Measurements from ENCODE around the gene NPR2. TPM values are rescaled to one million over a fixed set of nuclear protein-coding genes. Genes with fewer than 3 reads are reported as not detected.
A peak's percentile ranks its signal among the peaks of the same experiment; 100 is the strongest.

Gene NPR2
- total RNA-seq, 1 experiment from 2014 or later: 10.1 TPM

GRCh38 chr9:35814841-35815543, 23.6 kb downstream of the NPR2 start, which contains the start of gene HINT2 (continued):
- TF ChIP-seq, protein P1, sequence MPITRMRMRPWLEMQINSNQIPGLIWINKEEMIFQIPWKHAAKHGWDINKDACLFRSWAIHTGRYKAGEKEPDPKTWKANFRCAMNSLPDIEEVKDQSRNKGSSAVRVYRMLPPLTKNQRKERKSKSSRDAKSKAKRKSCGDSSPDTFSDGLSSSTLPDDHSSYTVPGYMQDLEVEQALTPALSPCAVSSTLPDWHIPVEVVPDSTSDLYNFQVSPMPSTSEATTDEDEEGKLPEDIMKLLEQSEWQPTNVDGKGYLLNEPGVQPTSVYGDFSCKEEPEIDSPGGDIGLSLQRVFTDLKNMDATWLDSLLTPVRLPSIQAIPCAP (CRISPR knock-in tag; IDR thresholded peaks at IDR 0.05): peak; percentile 49; the same call in 1 of the 2 replicates
- TF ChIP-seq FOXJ3 (CRISPR knock-in tag; IDR thresholded peaks at IDR 0.05; ENCODE audit: borderline replicate concordance) (no peak), AR (CRISPR knock-in tag; IDR thresholded peaks at IDR 0.05) (no peak), ERG (CRISPR knock-in tag; IDR thresholded peaks at IDR 0.05) (no peak), KAT7 (CRISPR knock-in tag; IDR thresholded peaks at IDR 0.05; ENCODE audit: borderline replicate concordance) (no peak), MAX (CRISPR knock-in tag; IDR thresholded peaks at IDR 0.05) (peak; percentile 38; the same call in 1 of the 2 replicates), USF2 (CRISPR knock-in tag; IDR thresholded peaks at IDR 0.05) (0 out of 2 replicates have a peak, but pooled peaks have one; percentile 38), FOXK1 (CRISPR knock-in tag; IDR thresholded peaks at IDR 0.05) (0 out of 2 replicates have a peak, but pooled peaks have one; percentile 6), TCF7 (CRISPR knock-in tag; IDR thresholded peaks at IDR 0.05; ENCODE audit: low read depth) (no peak), JAZF1 (CRISPR knock-in tag; IDR thresholded peaks at IDR 0.05) (no peak), NR1H2 (CRISPR knock-in tag; IDR thresholded peaks at IDR 0.05) (no peak), OVOL2 (CRISPR knock-in tag; IDR thresholded peaks at IDR 0.05; ENCODE audit: borderline replicate concordance) (no peak), ETV6 (CRISPR knock-in tag; IDR thresholded peaks at IDR 0.05) (peak; percentile 63; the same call in 1 of the 2 replicates), ZNF121 (CRISPR knock-in tag; IDR thresholded peaks at IDR 0.05) (no peak), E2F1 (CRISPR knock-in tag; IDR thresholded peaks at IDR 0.05) (no peak), ESRRA (CRISPR knock-in tag; IDR thresholded peaks at IDR 0.05; ENCODE audit: borderline replicate concordance) (peak; percentile 68; the same call in 1 of the 2 replicates), NFATC4 (CRISPR knock-in tag; IDR thresholded peaks at IDR 0.05) (no peak), NR3C1 (CRISPR knock-in tag; conservative IDR thresholded peaks at IDR 0.05; ENCODE audit: low read depth) (no peak)
- TF ChIP-seq, protein P2, sequence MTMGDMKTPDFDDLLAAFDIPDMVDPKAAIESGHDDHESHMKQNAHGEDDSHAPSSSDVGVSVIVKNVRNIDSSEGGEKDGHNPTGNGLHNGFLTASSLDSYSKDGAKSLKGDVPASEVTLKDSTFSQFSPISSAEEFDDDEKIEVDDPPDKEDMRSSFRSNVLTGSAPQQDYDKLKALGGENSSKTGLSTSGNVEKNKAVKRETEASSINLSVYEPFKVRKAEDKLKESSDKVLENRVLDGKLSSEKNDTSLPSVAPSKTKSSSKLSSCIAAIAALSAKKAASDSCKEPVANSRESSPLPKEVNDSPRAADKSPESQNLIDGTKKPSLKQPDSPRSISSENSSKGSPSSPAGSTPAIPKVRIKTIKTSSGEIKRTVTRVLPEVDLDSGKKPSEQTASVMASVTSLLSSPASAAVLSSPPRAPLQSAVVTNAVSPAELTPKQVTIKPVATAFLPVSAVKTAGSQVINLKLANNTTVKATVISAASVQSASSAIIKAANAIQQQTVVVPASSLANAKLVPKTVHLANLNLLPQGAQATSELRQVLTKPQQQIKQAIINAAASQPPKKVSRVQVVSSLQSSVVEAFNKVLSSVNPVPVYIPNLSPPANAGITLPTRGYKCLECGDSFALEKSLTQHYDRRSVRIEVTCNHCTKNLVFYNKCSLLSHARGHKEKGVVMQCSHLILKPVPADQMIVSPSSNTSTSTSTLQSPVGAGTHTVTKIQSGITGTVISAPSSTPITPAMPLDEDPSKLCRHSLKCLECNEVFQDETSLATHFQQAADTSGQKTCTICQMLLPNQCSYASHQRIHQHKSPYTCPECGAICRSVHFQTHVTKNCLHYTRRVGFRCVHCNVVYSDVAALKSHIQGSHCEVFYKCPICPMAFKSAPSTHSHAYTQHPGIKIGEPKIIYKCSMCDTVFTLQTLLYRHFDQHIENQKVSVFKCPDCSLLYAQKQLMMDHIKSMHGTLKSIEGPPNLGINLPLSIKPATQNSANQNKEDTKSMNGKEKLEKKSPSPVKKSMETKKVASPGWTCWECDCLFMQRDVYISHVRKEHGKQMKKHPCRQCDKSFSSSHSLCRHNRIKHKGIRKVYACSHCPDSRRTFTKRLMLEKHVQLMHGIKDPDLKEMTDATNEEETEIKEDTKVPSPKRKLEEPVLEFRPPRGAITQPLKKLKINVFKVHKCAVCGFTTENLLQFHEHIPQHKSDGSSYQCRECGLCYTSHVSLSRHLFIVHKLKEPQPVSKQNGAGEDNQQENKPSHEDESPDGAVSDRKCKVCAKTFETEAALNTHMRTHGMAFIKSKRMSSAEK (CRISPR knock-in tag; IDR thresholded peaks at IDR 0.05; ENCODE audit: borderline replicate concordance): no peak
- TF ChIP-seq, protein P3, sequence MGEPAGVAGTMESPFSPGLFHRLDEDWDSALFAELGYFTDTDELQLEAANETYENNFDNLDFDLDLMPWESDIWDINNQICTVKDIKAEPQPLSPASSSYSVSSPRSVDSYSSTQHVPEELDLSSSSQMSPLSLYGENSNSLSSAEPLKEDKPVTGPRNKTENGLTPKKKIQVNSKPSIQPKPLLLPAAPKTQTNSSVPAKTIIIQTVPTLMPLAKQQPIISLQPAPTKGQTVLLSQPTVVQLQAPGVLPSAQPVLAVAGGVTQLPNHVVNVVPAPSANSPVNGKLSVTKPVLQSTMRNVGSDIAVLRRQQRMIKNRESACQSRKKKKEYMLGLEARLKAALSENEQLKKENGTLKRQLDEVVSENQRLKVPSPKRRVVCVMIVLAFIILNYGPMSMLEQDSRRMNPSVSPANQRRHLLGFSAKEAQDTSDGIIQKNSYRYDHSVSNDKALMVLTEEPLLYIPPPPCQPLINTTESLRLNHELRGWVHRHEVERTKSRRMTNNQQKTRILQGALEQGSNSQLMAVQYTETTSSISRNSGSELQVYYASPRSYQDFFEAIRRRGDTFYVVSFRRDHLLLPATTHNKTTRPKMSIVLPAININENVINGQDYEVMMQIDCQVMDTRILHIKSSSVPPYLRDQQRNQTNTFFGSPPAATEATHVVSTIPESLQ (CRISPR knock-in tag; IDR thresholded peaks at IDR 0.05): no peak
- TF ChIP-seq, protein P4, sequence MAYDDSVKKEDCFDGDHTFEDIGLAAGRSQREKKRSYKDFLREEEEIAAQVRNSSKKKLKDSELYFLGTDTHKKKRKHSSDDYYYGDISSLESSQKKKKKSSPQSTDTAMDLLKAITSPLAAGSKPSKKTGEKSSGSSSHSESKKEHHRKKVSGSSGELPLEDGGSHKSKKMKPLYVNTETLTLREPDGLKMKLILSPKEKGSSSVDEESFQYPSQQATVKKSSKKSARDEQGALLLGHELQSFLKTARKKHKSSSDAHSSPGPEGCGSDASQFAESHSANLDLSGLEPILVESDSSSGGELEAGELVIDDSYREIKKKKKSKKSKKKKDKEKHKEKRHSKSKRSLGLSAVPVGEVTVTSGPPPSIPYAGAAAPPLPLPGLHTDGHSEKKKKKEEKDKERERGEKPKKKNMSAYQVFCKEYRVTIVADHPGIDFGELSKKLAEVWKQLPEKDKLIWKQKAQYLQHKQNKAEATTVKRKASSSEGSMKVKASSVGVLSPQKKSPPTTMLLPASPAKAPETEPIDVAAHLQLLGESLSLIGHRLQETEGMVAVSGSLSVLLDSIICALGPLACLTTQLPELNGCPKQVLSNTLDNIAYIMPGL (CRISPR knock-in tag; IDR thresholded peaks at IDR 0.05): peak; percentile 56; the same call in 1 of the 2 replicates

Data from WTC11 (cell line).